ENCODE data around the gene MMADHC.

GRCh38 chr2:149537092-149537726, 50.4 kb downstream of the MMADHC start:
- TF ChIP-seq, protein P1, sequence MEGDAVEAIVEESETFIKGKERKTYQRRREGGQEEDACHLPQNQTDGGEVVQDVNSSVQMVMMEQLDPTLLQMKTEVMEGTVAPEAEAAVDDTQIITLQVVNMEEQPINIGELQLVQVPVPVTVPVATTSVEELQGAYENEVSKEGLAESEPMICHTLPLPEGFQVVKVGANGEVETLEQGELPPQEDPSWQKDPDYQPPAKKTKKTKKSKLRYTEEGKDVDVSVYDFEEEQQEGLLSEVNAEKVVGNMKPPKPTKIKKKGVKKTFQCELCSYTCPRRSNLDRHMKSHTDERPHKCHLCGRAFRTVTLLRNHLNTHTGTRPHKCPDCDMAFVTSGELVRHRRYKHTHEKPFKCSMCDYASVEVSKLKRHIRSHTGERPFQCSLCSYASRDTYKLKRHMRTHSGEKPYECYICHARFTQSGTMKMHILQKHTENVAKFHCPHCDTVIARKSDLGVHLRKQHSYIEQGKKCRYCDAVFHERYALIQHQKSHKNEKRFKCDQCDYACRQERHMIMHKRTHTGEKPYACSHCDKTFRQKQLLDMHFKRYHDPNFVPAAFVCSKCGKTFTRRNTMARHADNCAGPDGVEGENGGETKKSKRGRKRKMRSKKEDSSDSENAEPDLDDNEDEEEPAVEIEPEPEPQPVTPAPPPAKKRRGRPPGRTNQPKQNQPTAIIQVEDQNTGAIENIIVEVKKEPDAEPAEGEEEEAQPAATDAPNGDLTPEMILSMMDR (IDR thresholded peaks at IDR 0.05; ENCODE audit: insufficient read depth, low read length, poor library complexity, severe bottlenecking): no peak
- TF ChIP-seq EZH2phosphoT487 (conservative IDR thresholded peaks at IDR 0.05; ENCODE audit: low read length): no peak
